Parietal lobe (tissue), 2 donors: ENCODE data around the gene ZNF827. TPM values are rescaled to one million over a fixed set of nuclear protein-coding genes. Genes with fewer than 3 reads are reported as not detected.

ENCODE experiments used
- small RNA-seq: library from RNA; depleted of rRNA; stranded (forward); fragments of <200 nt; gene quantifications from one replicate; pipeline ENCODE3, GENCODE V24; 2014; ENCODE audit warnings: low replicate concordance
- total RNA-seq: library from RNA; depleted of rRNA; stranded (reverse); fragments of >200 nt; gene quantifications from one replicate; pipeline ENCODE4 v1.2.3, GENCODE V29; 2014

ZNF827 gene
- 32.6 TPM for total RNA-seq

GRCh38 chr4:145938618-145939440 lies at the start of gene ZNF827:
Gene ZNF827 (minus strand): TSS chr4:145938823. CDS start chr4:145938407, 416 bp downstream.

Small RNAs within 50 kb of the gene (small RNA-seq; reads per million reads assigned to genes)
- gene RF00019: not detected

Other genes with a start within 250 kb of the ZNF827 start
- gene LSM6, start 236.9 kb upstream of the ZNF827 start, total RNA-seq: 41.0 TPM